GM12874 (cell line): ENCODE data around the gene CST3.

Experiments used
- TF ChIP-seq, protein P1 (sequence below): IDR thresholded peaks from 2 replicates; pipeline ENCODE4 v1.5.1; 2011; ENCODE audit warnings: low read depth, mild to moderate bottlenecking, control low read depth, low read length, moderate library complexity; ENCODE audit not compliant: insufficient read depth

Gene CST3

DNA sequence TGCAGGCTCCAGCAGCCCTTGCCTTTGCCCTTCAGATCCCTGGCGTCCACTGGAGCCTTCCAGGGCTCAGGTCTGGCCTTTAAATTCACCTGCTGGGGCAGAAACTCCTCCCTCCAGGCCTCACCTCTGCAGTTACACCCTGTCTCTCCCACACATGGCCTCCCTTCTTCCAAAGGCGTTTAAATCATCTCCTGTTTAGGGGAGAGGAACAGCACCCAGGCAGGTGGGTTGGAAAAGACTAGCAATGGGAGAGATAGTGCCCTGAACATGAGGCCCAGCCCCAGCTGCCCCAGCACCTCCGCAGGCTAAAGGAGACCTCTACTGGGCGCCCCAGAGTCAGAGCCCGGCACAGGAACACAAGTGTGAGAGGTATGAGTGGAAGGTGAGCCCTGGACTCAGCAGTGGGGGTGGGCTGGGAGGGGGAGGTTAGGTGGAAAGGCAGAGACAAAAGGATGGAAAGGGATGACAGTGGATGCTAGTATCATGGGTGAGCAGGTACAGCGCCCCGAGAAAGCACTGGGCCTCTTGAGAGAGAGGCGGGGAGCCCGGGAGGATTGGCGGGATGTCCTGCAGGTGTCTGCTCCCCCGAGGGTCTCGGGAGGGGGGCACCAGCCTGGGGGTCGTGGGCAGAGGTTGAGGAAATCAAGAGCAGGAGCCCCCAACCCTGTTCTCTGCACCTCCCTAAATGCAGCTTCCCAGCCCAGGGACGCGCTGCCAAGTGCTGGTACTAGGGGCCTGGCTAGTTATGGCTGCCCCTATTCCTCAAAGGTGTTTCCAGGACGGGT lies 31.7 kb downstream of the CST3 start, which contains the start of gene CST9:
Gene CST9 (minus strand): TSS at position 51 of the 785 bp plus-strand sequence. CDS start 53 bp downstream, outside the sequence.
- TF ChIP-seq, protein P1, sequence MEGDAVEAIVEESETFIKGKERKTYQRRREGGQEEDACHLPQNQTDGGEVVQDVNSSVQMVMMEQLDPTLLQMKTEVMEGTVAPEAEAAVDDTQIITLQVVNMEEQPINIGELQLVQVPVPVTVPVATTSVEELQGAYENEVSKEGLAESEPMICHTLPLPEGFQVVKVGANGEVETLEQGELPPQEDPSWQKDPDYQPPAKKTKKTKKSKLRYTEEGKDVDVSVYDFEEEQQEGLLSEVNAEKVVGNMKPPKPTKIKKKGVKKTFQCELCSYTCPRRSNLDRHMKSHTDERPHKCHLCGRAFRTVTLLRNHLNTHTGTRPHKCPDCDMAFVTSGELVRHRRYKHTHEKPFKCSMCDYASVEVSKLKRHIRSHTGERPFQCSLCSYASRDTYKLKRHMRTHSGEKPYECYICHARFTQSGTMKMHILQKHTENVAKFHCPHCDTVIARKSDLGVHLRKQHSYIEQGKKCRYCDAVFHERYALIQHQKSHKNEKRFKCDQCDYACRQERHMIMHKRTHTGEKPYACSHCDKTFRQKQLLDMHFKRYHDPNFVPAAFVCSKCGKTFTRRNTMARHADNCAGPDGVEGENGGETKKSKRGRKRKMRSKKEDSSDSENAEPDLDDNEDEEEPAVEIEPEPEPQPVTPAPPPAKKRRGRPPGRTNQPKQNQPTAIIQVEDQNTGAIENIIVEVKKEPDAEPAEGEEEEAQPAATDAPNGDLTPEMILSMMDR = no peak

DNA sequence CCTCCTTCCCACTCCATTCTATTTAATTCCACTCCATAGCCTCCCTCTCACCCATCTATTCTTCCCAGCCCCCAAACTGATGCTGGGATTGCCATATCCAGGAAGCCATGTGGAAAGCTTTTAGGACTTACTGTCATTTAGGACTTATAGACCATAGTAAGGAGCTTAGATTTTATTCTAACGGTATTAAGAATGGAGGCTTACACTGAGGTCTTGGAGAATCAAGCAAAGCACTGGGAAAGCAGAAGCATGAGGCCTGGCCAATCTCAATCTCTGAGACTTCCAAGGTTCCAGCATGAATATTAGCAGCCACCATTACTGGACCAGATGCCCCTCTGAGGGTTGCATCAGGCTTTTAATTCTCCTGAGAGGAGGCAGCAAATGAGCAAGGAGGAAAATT lies 33.4 kb downstream of the CST3 start:
- TF ChIP-seq, protein P1 = no peak

DNA sequence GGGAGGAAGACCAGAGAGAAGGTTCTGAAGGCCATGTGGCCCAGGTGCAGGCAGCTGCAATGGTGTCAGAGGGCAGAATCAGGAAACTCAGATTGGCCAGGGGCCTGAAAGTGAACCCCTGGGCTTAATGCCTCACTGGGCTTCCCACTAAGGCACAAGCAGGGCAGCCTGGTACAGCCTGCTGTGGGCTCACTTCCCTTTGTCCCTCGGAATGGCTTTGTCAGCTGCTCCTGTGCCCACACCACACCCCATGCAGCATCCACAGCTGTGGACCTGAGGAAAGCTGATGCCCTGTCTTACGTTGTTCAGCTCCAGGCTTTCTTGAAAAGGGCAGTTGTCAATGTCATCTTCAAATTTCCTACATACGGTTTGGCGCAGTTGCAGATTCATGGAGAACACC lies 34.4 kb downstream of the CST3 start:
- TF ChIP-seq, protein P1 = no peak

DNA sequence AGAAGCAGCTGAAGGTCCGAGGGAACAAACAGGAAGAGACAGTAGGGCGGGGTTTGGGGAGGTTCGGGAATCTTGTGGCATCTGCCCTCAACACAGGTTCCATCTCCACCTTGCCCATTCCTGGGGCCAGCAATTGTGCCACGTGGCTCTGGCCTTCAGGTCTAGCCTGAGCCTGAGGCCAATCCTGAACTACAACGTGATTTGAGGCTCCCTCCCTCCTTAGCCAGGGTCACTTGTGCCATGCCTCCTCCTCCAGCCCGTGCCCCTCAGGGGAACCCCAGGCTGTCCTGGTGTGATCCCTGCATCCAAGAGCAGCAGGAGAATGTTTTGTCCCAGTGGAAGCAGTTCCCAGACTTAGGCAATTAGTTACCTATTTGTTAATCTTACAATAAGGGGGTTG lies 35.1 kb downstream of the CST3 start:
- TF ChIP-seq, protein P1 = no peak

DNA sequence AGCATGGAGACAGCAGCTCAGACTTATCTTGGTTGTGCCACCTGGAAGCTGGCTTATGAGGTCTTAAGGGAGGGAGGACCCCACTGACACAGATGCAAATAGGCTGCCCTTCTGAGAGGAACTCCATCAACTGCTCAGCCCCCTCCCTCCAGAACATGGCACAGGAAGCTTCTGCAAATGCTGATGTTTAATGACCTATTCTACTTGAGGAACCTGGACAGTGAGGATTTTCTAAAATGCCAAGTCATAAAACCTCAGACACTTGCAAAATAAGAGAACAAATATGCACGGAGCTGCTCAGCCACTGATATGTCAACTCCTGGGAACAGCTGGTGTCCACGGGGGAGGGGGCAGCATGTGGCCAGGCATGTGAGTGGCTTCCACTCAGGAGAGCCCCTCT lies 35.5 kb downstream of the CST3 start:
- TF ChIP-seq, protein P1 = no peak

DNA sequence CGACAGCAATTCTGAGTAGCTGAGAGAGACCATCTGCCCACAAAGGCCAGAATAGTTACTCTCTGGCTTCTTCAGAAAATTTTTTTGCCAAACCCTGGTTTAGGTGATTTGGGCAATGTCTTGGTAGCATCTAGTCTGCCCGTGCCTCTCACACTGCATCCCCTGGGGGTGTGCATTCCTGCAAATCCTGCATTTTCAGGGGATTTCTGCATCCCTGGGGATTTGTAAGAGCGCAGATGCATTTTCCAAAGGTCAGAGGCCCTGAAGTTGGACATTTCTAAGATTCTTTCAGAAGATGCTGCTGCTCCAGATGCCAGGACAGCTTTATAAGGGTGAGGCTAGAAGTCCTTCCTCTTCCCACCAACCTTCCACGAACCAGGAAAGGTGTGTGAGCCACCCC lies 36.0 kb downstream of the CST3 start:
- TF ChIP-seq, protein P1 = no peak

DNA sequence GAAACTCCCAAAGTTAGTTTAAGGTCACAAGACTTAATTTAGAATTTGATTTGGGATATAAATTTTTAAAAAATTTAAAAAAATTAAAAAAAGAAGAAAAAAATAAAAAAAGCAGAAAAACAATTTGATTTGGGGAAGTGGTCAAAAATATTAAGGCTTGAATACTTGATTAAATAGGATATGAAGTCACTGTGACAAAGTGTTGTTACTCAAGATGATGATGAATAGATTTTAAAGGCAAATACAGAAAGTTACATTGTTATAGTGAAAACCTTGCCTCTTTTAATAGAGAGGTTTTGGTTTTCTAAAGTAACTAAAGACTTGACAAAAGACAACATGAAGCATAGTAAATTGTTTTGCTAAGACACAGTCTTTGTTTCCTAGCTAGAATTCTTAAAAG lies 39.3 kb downstream of the CST3 start:
- TF ChIP-seq, protein P1 = no peak
